Mononuclear cell (primary cell): Measurements from ENCODE around the gene ATF7. TPM values are rescaled to one million over a fixed set of nuclear protein-coding genes. Genes with fewer than 3 reads are reported as not detected.
"Not testable (repeated sequence)": the region's sequence is repeated elsewhere in the genome, so short reads cannot be mapped to it uniquely, and the experiment has no call there.

Source experiments
- H3K27me3 ChIP-seq: 2 replicates; pipeline ENCODE4 v1.6.0; 2011; ENCODE audit warnings: low read length, control low read depth; ENCODE audit not compliant: insufficient read depth
- H3K4me1 ChIP-seq: 2 replicates; pipeline ENCODE4 v1.5.1; 2011; ENCODE audit warnings: mild to moderate bottlenecking, low read length, control low read depth; ENCODE audit not compliant: insufficient read depth
- H3K4me3 ChIP-seq: 2 replicates; pipeline ENCODE4 v1.5.1; 2011; ENCODE audit warnings: mild to moderate bottlenecking, low read length, moderate library complexity
- H3K9me3 ChIP-seq: 2 replicates; pipeline ENCODE4 v1.5.1; 2011; ENCODE audit warnings: low read depth, mild to moderate bottlenecking, control low read depth, low read length
- total RNA-seq: library from RNA; depleted of rRNA; stranded (reverse); fragments of >200 nt; gene quantifications from one replicate; pipeline ENCODE4 v1.2.3, GENCODE V29; 2012

ATF7 gene
- total RNA-seq, 1 donor: 8.0 TPM

- H3K9me3 ChIP-seq: no peaks in the 10 kb centered on the region
- no peaks in the 10 kb centered on the region for H3K4me1 ChIP-seq
- no peak overlapping the region for H3K4me3 ChIP-seq
- H3K27me3 ChIP-seq: no peaks in the 10 kb centered on the region
Observed at GRCh38 chr12:53644133-53644532, 18.0 kb upstream of the ATF7 start.

GRCh38 chr12:53643232-53643979, 17.2 kb upstream of the ATF7 start:
- Histone ChIP-seq H3K27me3 (no peaks in the 10 kb centered on the region), H3K4me3 (no peak overlapping the region), H3K4me1 (no peaks in the 10 kb centered on the region), H3K9me3 (no peaks in the 10 kb centered on the region)

- H3K9me3 ChIP-seq: no peaks in the 10 kb centered on the region
- H3K4me1 ChIP-seq: no peaks in the 10 kb centered on the region
- no peak overlapping the region for H3K4me3 ChIP-seq
- H3K27me3 ChIP-seq: no peaks in the 10 kb centered on the region
Observed at GRCh38 chr12:53638057-53638456, 11.9 kb upstream of the ATF7 start.

GRCh38 chr12:53636641-53637040, 10.5 kb upstream of the ATF7 start:
- no peaks in the 10 kb centered on the region for H3K4me1 ChIP-seq
- H3K27me3 ChIP-seq: no peaks in the 10 kb centered on the region
- no peaks in the 10 kb centered on the region for H3K9me3 ChIP-seq
- no peak overlapping the region for H3K4me3 ChIP-seq

- H3K27me3 ChIP-seq, H3K4me1 ChIP-seq, H3K9me3 ChIP-seq, H3K4me3 ChIP-seq: not testable (repeated sequence)
Observed at GRCh38 chr12:53635708-53636107, 9.5 kb upstream of the ATF7 start.

- H3K9me3 ChIP-seq: no peaks in the 10 kb centered on the region
- H3K27me3 ChIP-seq: no peaks in the 10 kb centered on the region
- peaks cover 6% of the 10 kb centered on the region for H3K4me1 ChIP-seq
- H3K4me3 ChIP-seq: no peak overlapping the region
Observed at GRCh38 chr12:53631721-53632120, 5.5 kb upstream of the ATF7 start.

GRCh38 chr12:53627919-53628318, 1.7 kb upstream of the ATF7 start:
- peaks cover 33% of the 10 kb centered on the region for H3K4me1 ChIP-seq

GRCh38 chr12:53626702-53627169, 554 bp upstream of the ATF7 start:
- Histone ChIP-seq H3K9me3 (no peaks in the 10 kb centered on the region), H3K4me3 (peak overlapping the region; percentile 79), H3K4me1 (peaks cover 40% of the 10 kb centered on the region), H3K27me3 (no peaks in the 10 kb centered on the region)

More at GRCh38 chr12:53627919-53628318, 1.7 kb upstream of the ATF7 start:
- Histone ChIP-seq H3K4me3 (no peak overlapping the region), H3K27me3 (no peaks in the 10 kb centered on the region), H3K9me3 (no peaks in the 10 kb centered on the region)

GRCh38 chr12:53625373-53625945, 723 bp downstream of the ATF7 start:
- no peaks in the 10 kb centered on the region for H3K27me3 ChIP-seq
- H3K4me3 ChIP-seq: peak overlapping the region; percentile 79
- H3K4me1 ChIP-seq: peaks cover 40% of the 10 kb centered on the region
- H3K9me3 ChIP-seq: no peaks in the 10 kb centered on the region

- H3K9me3 ChIP-seq: no peaks in the 10 kb centered on the region
- H3K27me3 ChIP-seq: no peaks in the 10 kb centered on the region
- peak overlapping the region; percentile 79 for H3K4me3 ChIP-seq
- H3K4me1 ChIP-seq: peaks cover 41% of the 10 kb centered on the region
Observed at GRCh38 chr12:53624956-53625355, 1.2 kb downstream of the ATF7 start.

GRCh38 chr12:53624458-53624857, 1.7 kb downstream of the ATF7 start:
- Histone ChIP-seq H3K4me1 (peaks cover 46% of the 10 kb centered on the region), H3K27me3 (no peaks in the 10 kb centered on the region), H3K9me3 (no peaks in the 10 kb centered on the region), H3K4me3 (peak overlapping the region; percentile 79)

GRCh38 chr12:53623548-53624385, 2.4 kb downstream of the ATF7 start:
- Histone ChIP-seq H3K4me1 (peaks cover 53% of the 10 kb centered on the region), H3K9me3 (no peaks in the 10 kb centered on the region), H3K4me3 (no peak overlapping the region), H3K27me3 (no peaks in the 10 kb centered on the region)

GRCh38 chr12:53622724-53623123, 3.5 kb downstream of the ATF7 start:
- no peaks in the 10 kb centered on the region for H3K9me3 ChIP-seq
- no peaks in the 10 kb centered on the region for H3K27me3 ChIP-seq
- H3K4me1 ChIP-seq: peaks cover 59% of the 10 kb centered on the region
- no peak overlapping the region for H3K4me3 ChIP-seq

GRCh38 chr12:53618275-53618674, 7.9 kb downstream of the ATF7 start:
- no peaks in the 10 kb centered on the region for H3K9me3 ChIP-seq
- peaks cover 40% of the 10 kb centered on the region for H3K4me1 ChIP-seq
- H3K4me3 ChIP-seq: peak overlapping the region; percentile 35
- H3K27me3 ChIP-seq: no peaks in the 10 kb centered on the region

- Histone ChIP-seq H3K4me1 (peaks cover 36% of the 10 kb centered on the region), H3K9me3 (no peaks in the 10 kb centered on the region), H3K4me3 (peak overlapping the region; percentile 35), H3K27me3 (no peaks in the 10 kb centered on the region)
Observed at GRCh38 chr12:53617700-53618099, 8.5 kb downstream of the ATF7 start.
